Measurements from ENCODE around the gene THUMPD3. TPM values are rescaled to one million over a fixed set of nuclear protein-coding genes. Genes with fewer than 3 reads are reported as not detected.

THUMPD3 gene
- total RNA-seq = 10 to 100 TPM; 17.2 to 30.0 (median 20.2) TPM

GRCh38 chr3:9362731-9363530 is at the start of gene THUMPD3:
Gene THUMPD3 (plus strand): TSS chr3:9363054. CDS start chr3:9365069, 2,015 bp downstream.
- DNase-seq (ENCODE audit: low spot score) (peak; percentile 76), ATAC-seq (ENCODE audit: low FRiP score) (peak; percentile 98)
- TF ChIP-seq CTCF (IDR thresholded peaks at IDR 0.05) = no peak

- TF ChIP-seq CTCF (IDR thresholded peaks at IDR 0.05) = no peak
- DNase-seq (ENCODE audit: low spot score) (no peak), ATAC-seq (ENCODE audit: low FRiP score) (no peak)
These were observed 48.1 kb upstream of the THUMPD3 start for GRCh38 chr3:9314796-9315195.

- DNase-seq (ENCODE audit: low spot score) (no peak), ATAC-seq (ENCODE audit: low FRiP score) (no peak)
- no peak for TF ChIP-seq CTCF (IDR thresholded peaks at IDR 0.05)
These were observed 45.9 kb upstream of the THUMPD3 start for GRCh38 chr3:9316881-9317361.

- no peak for DNase-seq (ENCODE audit: low spot score)
- TF ChIP-seq CTCF (IDR thresholded peaks at IDR 0.05) = no peak
- no peak for ATAC-seq (ENCODE audit: low FRiP score)
These were observed 40.1 kb upstream of the THUMPD3 start for GRCh38 chr3:9322780-9323179.

GRCh38 chr3:9324944-9325343 is 37.9 kb upstream of the THUMPD3 start:
- DNase-seq (ENCODE audit: low spot score) = no peak
- no peak for TF ChIP-seq CTCF (IDR thresholded peaks at IDR 0.05)
- no peak for ATAC-seq (ENCODE audit: low FRiP score)

GRCh38 chr3:9327578-9327977 is 35.3 kb upstream of the THUMPD3 start:
- no peak for TF ChIP-seq CTCF (IDR thresholded peaks at IDR 0.05)
- DNase-seq (ENCODE audit: low spot score) = no peak
- ATAC-seq (ENCODE audit: low FRiP score) = no peak

- no peak for TF ChIP-seq CTCF (IDR thresholded peaks at IDR 0.05)
- DNase-seq (ENCODE audit: low spot score) (no peak), ATAC-seq (ENCODE audit: low FRiP score) (no peak)
These were observed 32.6 kb upstream of the THUMPD3 start for GRCh38 chr3:9330166-9330703.

Data from omental fat pad (tissue), 4 donors.